Superior temporal gyrus (tissue), 1 donor: Measurements from ENCODE around the gene FAM13C.

Experiments
- DNase-seq: peaks from one replicate; pipeline ENCODE4 v3.0.0-alpha.2; 2016; ENCODE audit errors: extremely low spot score

The FAM13C gene

DNA sequence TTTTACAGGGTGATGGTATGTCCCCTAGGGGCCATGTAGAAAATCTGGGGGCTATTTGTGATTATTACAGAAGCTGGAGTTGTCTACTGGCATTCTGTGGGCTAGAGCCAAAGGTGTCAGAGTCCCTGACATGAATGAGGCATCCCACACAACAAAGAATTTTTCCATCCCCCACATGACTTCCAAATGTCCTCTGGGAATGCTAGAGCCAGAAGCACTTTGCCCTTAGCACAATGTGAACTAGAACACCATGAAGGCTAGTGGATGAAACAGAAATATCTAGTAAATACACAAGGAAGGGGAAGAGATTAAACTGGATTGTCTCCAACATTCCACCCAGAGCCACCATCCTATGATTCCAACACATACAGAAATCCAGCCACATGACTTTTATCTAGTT, 46.9 kb downstream of the FAM13C start:
- no peak for DNase-seq

DNA sequence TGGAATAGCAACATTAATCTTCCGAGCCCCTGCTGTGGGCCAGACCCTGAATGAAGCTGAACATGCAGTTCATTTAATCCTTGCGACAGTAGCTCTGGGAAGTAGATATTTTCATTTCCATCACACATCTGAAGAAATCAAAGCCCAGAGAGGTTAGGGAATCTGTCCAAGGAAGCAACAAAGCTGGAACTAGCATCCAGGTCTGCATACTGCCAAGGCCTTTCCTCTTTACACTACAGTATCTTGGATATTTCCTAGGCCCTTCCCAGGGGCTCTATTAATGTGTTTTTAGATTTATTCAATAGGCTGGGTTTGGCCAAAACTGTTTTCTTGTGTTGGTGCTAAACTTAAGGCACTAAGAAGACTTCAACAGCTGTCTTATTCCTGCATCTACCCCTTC, 48.1 kb downstream of the FAM13C start:
- DNase-seq, result no peak

DNA sequence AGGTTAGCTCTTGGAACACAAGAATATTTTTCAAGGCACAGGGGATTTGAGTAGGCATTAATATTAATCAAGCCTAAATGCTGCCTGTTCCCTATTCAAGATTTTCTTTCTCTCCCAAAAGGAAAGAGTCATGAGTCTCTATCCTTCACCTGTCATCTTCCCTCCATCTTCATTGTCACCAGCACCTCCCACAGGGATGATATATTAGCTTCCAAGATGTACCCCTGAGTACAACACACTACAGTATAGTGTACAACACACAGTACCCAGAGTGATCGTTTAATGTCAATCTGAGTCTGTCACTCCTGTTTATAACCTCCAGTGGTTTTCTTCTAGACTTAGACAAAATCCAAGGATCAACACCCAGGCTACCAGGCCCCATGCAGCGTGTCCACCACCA, 50.1 kb downstream of the FAM13C start:
- DNase-seq, result no peak

DNA sequence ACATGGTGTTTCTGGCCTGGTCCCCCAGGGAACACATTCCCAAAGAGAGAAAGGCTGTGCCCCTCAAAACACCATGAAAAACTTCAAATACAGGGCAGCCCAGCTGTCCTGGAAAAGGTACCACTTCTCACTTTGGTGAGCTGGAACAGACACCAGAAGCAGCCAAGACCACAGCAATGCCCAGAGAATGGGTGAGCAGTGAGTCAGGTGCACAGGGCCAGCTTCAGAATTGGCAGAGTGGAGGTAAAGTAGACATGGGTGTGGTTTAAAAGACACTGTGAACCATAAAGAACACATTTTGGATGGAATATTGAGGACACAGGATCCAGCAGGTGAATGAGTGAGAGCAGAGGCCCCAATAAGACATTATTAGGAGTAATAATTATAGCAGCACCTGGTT, 51.3 kb downstream of the FAM13C start:
- DNase-seq, result no peak

DNA sequence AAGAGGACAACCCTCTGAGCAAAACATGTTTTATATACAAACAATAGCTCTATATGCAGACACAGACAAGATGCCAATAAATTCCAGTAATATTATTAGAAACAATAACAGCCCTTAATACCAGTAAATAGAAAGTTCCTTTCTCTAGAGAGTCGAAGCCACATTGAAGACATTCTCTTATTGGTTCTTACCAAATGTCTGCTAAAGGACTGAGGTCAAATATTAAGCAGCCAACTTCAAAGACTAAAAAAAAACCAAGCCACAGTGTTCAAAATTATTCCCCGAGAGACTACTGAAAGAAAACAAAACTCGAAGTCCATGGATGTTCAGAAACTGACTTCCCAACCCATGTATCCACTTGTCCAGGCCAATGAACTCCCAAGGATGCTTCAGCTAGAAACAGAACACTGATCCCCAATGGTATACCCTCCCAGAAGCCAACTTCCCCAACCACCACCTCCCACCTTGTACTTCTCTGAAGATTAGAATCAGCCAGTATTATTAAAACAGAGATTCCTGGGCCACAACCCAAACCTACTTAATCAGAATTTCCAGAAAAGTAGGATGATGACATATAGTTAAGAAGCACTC, 51.9 kb downstream of the FAM13C start:
- DNase-seq, result no peak

DNA sequence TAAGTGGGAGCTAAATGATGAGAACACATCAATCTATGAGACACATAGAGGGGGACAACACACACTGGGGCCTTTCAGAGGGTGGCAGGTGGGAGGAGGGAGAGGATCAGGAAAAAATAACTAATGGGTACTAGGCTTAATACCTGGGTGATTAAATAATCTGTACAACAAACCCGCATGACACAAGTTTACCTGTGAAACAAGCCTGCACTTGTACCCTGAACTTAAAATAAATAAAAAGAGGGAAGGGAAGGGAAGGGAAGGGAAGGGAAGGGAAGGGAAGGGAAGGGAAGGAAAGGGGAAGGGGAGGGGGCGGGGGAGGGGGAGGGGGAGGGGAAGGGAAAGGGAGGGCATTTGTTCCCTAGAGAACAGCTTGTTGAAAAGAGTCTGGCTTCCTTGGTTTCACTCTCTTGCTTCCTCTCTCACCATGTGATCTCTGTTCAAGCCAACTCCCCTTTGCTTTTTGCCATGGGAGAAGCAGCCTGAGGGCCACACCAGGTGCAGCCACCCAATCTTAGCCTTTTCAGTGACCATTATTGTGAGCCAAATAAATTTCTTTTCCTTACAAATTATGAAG, 57.7 kb downstream of the FAM13C start:
- DNase-seq, result no peak

DNA sequence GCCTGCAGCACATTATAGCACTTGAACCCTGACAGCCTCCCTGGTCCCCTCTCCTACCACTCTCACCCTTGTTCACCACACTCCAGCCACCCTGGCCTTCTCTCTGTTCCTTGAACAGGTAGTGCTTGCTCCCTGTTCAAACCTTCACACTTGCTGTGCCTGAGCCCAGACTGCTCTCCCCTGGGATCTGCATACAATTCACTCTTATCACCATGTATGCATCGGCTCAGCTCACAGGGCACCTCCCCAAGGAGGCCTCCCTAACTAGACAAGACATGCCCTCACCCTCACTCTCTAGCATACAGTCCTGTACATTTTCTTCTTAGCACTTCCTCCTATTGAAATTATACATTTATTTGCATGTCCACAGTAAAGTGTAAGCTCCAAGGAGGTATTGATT, 59.3 kb downstream of the FAM13C start:
- no peak for DNase-seq

DNA sequence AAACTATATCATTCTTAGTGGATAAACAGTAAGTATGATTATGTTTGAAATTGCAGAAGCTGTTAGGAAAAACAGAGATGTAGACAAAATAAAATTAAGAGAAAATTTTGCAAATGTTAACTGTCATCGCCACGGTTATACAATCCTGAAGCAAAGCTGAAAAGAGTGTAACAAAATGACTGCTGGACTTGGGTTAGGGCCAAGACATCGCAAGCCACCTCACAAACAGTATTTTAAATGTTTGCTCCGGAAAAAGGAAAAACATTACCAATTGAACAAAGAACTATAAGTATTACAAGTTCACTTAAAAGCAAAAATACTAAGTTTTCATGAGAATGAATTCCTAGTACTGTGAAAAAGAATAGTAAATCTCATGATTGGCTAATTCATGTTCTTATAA, 60.0 kb downstream of the FAM13C start:
- DNase-seq, result peak; percentile 74

DNA sequence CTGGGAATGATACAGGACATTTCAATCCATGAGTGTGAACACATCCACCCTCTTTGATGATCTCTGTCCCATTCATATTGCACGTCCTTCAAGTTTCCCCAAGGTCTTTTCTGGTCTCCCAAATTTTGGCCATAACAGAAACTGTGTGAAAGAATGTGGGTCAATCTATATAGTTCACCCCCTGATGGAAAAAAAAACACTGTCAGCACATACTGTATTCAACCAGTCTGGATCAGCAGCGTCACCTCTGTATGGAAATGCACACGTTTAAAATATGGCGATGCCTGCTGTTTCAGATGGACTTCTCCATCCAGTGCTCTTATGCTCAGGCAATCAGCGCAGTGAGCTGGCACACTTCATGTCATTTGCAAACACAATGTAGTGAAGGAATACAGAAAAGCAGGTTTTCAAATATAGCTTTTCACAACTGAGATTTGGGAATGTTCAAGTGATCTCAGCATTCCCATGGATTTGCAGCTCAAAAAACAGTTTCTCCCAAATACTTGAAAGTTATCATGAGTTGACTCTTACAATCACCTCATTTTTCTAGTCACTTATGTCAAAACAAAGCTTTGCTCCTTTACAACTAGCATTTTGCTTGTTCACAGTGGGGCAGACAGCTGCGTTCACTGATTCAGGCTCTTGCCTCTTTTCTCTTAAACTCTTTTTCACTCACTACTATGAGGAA, 61.1 kb downstream of the FAM13C start:
- peak; percentile 79 for DNase-seq

DNA sequence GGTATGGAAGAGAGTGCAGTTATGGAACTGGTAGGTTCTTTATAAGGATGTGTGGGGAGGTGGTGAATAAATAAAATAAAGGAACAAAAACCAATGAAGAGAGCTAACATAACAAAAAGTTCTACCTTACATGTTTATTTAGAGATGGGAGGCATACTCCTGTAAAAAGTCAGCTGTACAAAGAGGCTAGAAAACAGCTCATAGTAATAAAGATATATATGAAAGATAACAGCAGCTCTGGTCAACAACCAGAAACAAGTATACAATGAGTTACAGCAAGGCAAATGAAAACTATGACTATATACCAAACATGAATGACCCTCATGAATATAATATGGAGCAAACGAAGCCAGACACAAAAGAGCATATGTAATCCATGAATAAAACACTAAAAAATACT, 62.0 kb downstream of the FAM13C start:
- no peak for DNase-seq

DNA sequence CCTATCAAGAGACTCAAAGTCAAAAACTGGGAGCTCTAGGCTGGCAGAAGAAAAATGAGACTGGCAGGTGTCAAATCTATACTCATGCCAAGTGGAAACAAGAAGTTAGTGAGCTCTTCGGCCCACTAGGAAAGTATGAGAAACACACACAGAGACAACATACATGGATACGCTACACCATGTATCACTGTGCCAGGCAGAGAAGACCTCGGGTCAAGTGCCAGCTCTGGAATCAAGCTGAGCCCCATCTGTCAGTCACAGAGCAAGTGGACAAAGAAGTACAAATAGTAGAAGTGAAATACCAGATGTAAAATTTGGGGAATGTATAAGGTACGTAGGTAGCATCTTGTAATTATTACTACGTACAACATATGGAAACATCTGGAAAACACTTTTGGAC, 62.4 kb downstream of the FAM13C start:
- peak; percentile 55 for DNase-seq

DNA sequence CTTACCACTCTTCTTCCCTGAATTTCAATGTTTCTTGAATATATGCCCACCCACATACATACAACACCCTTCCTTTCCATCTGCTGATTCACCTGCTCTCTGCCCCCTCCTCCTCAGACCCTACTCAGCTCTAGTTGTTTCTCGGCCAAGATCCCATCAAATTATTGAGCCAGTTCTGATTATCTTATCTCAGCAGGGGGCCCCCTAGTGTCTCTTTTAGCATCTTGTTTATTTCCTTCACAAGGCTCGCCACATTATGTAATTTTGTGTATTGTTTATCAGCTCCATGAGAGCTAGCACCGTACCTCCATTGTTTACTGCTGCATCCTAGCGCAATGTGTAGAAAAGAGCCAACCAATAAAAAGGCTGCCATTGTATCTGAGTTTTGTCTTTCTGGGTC, 71.9 kb downstream of the FAM13C start:
- DNase-seq, result no peak

DNA sequence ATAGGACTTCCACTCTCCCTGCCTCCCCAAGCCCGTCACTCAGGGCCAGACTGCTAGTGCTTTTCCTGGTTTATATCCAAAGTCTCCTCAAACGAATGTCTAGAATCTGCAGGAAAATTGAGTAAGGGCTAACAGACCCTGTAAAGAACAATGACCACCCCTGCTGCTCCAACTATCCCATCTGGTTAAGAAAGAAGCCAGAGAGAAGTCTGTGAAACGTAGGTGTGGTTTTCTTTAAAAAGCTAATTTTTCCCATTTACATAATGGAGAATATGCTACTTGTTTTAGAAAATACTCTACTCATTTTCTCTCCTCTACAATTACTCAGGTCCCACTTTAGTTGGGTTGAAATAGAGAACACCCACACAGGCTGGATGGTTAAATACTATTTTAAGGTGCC, 72.5 kb downstream of the FAM13C start:
- DNase-seq, result no peak

DNA sequence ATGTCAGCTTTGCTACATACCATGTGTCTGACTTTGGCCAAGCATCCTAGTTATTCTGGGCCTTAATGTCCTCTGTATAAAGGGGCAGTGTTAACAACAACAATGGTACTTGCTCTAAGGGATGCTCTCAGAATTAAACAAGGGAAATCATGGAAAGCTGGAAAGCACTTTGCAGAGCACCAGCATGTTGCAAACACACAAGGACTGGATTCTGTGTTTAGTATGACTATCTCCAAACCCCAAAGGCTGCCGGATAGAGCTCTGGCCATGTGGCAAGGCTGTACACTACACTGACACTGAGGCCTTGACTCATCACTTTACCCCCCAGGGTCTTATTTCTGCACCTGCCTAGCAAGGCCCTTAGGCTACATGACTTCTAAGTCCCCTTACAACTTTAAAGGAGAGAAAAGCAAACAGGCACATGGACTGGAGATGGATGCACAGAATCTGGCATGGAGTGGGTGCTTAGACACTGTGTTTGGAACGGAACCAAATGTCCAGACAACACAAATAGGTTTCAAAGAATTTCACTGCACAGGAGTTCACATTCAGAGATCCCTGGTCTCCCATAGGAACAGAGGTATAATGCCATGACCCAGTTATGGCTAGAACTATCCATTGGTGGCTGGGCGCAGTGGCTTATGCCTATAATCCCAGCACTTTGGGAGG, 74.6 kb downstream of the FAM13C start:
- DNase-seq, result peak; percentile 93

DNA sequence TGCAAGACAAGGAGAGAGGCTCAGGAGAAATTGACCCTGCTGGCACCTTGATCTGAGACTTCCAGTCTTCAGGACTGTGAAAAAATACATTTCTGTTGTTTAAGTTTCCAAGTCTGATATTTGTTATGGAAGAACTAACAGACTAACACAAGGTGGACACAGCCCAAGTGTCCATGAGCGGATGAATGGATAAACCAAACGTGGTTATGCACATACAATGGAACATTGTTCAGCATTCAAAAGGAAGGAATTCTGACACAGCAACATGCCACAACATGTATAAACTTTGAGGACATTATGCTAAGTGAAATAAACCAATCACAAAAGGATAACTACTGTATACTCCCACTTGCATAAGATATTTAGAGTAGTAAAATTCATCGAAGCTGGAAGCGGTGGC, 76.5 kb downstream of the FAM13C start:
- no peak for DNase-seq

DNA sequence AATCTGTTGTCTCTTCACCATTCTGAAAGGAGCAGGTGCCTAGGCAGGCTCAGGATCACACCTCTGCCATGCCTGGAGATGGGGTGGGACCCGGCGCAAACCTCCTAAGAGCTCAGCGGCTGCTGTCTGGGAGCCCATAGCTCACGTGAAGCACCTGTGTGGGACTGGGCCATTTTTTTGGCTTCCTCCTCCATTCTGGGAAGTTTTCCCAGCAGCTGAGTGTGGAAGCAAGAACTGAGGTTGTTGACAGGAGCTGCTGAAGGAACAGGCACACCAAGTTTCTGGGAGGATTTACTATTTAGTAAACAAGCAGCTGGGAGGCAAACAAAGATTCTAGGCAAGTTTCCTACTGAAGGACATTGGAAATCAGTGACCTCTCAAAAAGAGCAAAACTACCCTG, 77.3 kb downstream of the FAM13C start:
- no peak for DNase-seq

DNA sequence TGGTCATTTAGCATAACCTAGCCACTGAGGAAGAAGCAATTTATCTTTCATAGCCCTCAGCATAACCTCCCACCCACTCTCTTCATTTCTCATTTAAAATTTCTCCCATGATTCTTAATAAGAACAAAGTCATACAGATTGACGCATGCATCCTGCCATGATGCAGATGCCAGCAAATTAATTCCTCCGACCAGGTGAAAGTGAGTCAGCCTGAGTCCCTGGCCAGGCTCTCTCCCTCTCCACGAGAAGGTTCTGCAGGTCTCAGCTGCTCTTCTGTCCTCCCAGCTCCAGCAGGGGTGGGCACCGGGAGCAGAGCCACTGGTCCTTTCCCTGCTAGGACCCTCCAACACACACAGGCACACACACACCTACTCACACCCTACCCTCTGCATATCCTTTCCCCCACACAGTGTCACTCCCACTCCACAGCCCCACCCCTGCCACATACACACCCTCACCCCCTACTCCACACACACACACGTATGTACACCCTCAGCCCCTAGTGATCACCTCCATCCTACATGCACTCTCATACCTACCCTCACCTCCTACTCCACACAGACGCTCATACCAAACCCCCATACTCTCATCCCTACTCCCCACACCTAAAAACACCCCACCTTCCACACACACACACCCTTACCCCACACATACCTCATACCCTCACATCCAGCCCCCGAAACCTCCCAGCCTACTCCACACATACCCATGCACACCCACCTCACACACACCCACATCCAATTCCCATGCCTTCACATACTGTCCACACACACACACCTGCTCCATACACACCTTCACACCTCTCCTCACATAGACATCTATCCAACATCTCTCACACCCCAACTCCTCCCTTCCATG, 78.0 kb downstream of the FAM13C start:
- DNase-seq, result no peak

DNA sequence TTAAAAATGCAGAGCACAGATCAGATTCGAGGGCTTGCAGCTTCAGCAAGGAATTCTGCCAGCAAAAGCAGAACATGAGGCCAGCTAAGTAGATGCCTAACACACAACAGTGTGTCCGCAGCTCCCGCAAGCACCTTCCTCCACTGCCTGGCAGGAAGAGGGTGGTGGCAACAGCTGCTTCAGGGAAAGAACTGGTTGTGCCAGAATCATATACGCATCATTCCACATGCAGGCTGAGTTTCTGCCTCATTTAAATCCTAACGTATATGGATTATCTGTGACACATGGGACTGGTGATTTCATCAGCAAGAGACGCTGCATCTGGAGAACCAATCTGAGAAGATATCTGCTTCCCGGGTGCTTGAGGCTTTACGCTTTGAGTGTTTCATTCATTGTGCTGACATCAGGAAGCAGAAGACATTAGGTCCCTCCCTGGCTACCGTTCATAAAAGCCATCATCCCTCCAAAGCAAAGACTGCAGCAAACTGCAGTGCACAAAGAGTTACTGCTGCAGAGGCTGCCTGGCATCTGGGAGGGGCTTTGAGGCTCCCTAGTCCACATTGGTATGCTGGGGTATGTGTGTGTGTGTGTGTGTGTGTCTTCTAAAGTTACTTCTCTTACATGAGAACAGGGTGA, 78.8 kb downstream of the FAM13C start:
- DNase-seq, result peak; percentile 80

DNA sequence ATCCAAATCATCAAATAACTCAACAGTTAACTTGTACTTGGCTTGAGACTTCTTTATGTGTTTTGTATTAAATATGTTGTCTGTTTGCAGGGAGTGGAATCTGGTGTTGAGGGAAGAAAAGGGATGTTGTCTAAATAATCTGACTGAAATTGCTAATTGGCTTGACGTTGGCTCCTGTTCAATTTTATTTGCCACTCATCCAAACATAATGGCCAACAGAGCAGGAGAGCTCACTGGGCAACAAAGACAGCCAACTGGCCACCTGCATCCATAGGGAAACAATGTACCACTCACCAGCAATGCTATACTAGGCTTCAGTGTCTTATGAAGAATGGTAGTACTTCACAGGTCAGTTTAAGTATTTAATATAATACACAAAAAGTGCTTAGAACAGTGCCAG, 80.5 kb downstream of the FAM13C start:
- peak; percentile 80 for DNase-seq

DNA sequence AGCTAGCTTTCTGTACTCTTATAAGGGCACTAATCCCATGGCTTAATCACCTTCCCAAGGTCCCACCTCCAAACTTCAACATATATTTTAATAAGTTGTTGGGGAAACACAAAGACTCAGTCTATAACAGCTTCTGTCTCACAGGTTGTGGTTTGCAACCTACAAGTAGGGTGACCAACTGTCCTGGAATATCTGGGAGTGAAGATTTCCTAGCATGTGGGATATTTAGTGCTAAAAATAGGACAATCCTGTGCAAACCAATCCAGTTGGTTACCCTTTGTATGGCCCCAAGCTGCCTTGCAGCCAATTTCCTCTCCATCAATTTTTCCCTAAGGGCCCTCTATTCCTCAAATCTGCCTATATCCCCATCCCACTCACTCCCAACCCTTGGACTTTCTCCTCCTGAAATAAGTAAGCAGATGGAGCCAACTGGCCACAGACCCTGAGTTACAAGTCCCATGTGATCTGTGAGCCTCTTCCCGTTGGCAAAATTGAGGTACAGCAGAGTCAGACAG, 82.3 kb downstream of the FAM13C start:
- no peak for DNase-seq

DNA sequence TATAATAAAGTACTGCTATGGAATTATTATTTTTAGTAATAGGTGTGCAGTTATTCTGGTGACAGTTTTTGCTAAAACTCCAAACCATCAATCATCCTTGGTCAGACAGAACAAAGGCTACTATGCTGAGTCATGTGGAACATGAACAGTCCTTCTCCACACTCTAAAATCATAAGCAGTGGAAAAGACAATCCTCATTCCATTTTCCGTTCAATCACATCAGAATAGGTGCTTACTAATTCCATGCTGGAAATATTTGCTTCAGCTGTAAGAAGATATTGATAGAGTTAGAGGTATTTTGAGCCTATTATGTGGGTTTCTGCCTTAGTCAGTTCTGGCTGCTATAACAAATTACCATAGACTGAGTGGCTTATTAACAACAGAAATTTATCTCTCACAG, 82.9 kb downstream of the FAM13C start:
- no peak for DNase-seq
